GM19324 (cell line): ENCODE results near the gene PLXNC1.

Experiments used
- ATAC-seq: cut with Tn5 transposase; IDR thresholded peaks from one replicate; pipeline ENCODE4 v1.9.1; 2021; ENCODE audit warnings: mild to moderate bottlenecking, moderate library complexity; ENCODE audit not compliant: unreplicated experiment, low FRiP score

The PLXNC1 gene

GRCh38 chr12:94228488-94228907, 80.1 kb downstream of the PLXNC1 start:
- no peak for ATAC-seq

GRCh38 chr12:94229902-94230301, 81.5 kb downstream of the PLXNC1 start:
- ATAC-seq, result no peak

GRCh38 chr12:94230357-94230905, 82.1 kb downstream of the PLXNC1 start:
- ATAC-seq, result no peak

GRCh38 chr12:94231709-94232108, 83.3 kb downstream of the PLXNC1 start:
- no peak for ATAC-seq

GRCh38 chr12:94235848-94236247, 87.5 kb downstream of the PLXNC1 start:
- ATAC-seq, result no peak

- no peak for ATAC-seq
Observed at GRCh38 chr12:94239332-94239993, 91.1 kb downstream of the PLXNC1 start.

DNA sequence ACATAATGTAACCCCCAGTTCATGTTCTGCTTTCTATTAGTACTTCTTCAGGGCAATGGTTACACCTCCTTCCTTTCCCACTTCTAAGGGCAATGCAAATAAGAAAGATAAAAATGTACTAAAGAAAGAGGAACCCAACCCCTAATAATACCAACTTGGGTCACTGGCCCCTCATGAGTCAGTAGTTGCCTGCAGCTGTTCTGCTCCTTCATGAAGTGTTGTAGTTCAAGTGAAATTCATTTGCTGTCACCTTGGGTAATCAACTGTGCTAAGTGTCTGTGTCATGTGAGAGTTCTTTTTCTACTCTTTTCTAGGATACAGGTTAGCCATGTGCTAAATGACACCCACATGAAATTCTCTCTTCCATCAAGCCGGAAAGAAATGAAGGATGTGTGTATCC, 91.8 kb downstream of the PLXNC1 start:
- ATAC-seq, result peak; percentile 90

- ATAC-seq, result no peak
Observed at GRCh38 chr12:94242901-94243300, 94.5 kb downstream of the PLXNC1 start.

GRCh38 chr12:94244165-94245133, 96.1 kb downstream of the PLXNC1 start:
- ATAC-seq, result no peak

GRCh38 chr12:94245631-94246383, 97.4 kb downstream of the PLXNC1 start:
- no peak for ATAC-seq

DNA sequence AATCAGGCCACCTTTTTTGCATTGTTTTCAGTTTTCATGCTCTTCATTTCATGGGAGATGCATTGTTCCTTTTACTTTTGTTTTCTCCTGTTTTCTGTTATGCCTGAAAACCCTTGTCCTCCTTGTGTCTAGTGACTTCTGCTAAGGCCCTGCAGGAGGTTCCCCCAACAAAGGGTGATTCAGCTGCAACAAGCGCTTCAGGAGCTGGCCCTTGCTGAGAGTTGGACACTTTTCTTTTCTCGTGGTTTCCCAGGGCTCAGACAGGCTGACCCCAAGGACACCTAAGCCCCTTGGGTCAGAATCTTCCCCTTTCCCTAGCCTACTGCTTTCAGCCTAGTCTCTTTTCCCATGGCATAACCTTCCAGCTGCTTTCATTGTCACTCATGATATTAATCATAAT, 98.9 kb downstream of the PLXNC1 start:
- no peak for ATAC-seq

DNA sequence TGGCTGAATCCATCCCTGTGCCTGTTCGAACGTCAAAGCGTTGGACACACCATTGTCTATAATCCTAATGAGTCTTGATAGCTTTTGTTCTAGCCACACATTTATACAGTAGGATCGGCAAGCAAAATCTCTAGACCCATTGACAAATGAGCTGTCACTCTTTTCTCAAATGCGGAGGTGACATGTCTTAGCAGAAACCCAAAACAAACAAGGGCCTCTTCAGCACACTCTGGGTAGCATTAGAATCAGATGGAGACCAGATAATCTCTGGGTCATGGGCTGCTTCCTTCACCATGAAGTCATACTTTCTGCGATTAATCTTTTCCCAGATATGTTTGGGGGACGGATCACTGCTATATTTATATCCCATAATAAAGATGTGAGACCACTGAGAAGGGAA, 100.2 kb downstream of the PLXNC1 start:
- no peak for ATAC-seq

GRCh38 chr12:94250130-94250529, 101.8 kb downstream of the PLXNC1 start:
- ATAC-seq, result no peak

DNA sequence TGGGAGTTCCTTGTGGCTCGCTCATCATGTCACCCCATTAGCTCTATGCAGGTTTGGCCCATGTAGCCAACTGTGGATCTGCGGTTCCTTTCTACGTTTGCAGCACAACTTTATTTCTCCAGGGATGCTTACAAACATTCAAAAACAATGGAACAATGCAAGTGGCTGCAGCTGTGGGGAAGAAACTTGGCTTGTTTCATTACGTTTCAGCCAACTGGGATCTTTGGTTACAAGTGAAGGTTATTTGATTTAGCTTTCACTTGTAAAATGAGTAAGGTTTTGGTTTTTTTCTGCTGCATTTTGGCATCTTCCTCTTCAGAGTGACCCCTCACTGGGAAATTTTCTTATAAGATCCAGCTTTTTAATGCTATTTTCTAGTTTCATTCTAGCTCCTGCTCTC, 105.9 kb downstream of the PLXNC1 start:
- no peak for ATAC-seq

GRCh38 chr12:94255006-94255405, 106.6 kb downstream of the PLXNC1 start:
- no peak for ATAC-seq

- ATAC-seq, result no peak
Observed at GRCh38 chr12:94255428-94255827, 107.1 kb downstream of the PLXNC1 start.

DNA sequence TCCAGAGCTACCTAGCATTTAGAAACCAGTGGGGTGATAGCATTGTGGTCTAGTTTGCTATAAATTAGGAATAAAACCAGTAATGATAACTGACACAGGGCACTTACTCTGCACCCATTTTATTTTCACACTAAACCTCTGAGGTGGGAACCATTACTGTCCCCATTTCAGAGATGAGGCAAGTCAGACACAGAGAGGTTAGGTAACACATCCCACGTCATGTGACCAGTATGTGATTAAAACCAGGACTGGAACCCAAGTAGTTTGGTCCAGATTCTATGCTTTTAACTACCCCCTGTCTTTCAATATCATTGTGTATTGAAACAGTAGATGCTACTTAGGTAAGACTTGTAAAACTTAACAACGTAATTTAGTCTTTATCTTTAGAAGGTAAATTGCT, 110.2 kb downstream of the PLXNC1 start:
- no peak for ATAC-seq

- no peak for ATAC-seq
Observed at GRCh38 chr12:94260017-94260416, 111.6 kb downstream of the PLXNC1 start.

- no peak for ATAC-seq
Observed at GRCh38 chr12:94260717-94261116, 112.3 kb downstream of the PLXNC1 start.

DNA sequence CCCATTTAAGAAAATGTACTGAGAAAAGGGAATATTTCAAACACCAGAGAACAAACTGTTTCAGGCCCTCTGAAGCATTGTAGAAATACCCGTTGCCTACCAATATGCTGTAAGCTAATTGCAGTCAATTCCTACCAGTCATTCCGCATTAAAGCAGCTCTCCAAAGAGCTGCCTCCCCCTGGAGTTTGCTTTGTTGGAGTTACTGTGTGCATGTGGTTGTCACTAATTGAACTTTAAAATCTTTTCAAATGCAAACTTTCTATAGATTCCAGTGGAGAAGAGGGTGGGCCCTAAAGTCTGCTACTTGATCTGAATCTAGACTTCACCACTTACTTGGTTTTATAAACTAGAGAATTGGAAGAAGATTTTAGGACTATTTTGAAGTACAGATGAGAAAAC, 112.7 kb downstream of the PLXNC1 start:
- no peak for ATAC-seq

GRCh38 chr12:94261786-94262185, 113.4 kb downstream of the PLXNC1 start:
- no peak for ATAC-seq
